ENCODE results near the gene TMEM163.

Gene TMEM163

DNA sequence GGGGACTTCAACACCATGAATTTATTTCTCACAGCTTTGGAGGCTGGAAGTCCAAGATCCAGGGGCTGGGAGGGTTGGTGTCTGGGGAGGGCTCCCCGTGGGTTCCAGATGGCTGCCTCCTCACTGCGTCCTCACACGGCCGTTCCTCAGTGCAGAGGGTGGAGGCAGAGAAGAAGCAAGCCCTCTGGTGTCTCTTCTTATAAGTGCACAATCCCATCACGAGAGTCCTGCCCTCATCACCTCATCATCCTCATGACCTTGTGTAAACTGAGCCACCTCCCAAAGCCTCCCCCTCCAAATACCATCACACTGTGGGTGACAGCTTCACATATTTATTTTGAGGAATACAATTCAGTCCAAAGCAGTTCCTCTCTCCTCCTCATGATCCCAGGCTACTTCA, 26.3 kb downstream of the TMEM163 start:
- TF ChIP-seq POLR2A (IDR thresholded peaks at IDR 0.05; ENCODE audit: low read depth, low read length): no peak
- DNase-seq (ENCODE audit: insufficient read length, low spot score): no peak
- no peak for FAIRE-seq

DNA sequence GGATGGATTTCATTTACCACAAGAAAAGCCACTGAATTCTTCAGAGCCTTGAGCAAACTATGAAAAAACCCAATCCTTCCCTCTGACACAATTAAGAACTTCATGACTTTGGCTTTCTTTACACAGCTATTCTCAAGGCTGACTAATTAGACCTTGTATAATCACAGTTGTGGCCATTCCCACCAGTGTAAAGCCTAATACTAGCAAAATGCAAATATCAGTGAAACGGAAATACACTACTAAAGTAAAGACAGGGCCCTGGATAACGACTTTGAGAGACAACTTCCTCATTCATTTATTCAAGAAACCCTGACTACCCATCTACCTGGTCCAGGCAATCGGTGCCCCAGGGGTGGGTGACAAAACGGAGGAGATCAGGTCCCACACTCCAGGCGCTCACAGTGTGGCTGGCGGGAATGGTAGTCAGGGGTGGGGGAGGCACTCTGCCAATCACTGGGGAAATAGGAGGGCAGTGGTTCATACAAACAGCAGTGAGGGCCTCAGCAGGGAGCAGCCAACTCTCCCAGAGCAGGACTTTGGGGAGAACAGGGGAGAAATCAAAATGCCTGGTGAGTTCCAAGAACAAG, 28.1 kb downstream of the TMEM163 start:
- DNase-seq (ENCODE audit: insufficient read length, low spot score): no peak
- FAIRE-seq: no peak
- TF ChIP-seq POLR2A (IDR thresholded peaks at IDR 0.05; ENCODE audit: low read depth, low read length): no peak

DNA sequence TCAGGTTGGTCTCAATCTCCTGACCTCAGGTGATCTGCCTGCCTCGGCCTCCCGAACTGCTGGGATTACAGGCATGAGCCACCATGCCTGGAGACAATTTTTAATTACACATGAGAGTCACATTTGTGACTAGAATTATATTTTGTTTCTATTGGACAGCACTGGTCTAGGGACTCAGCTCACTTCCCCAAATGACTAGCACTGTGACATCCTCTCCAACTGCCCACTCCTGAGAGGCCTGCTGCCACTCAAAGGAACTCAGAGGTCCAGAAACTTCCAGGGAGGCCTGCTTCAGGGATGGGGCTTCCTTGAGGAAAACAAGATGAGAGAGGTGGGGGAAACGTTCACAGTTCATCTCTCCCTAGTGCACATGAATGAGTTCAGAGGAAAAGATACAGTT, 29.5 kb downstream of the TMEM163 start:
- no peak for TF ChIP-seq POLR2A (IDR thresholded peaks at IDR 0.05; ENCODE audit: low read depth, low read length)
- DNase-seq (ENCODE audit: insufficient read length, low spot score) (no peak), FAIRE-seq (no peak)

DNA sequence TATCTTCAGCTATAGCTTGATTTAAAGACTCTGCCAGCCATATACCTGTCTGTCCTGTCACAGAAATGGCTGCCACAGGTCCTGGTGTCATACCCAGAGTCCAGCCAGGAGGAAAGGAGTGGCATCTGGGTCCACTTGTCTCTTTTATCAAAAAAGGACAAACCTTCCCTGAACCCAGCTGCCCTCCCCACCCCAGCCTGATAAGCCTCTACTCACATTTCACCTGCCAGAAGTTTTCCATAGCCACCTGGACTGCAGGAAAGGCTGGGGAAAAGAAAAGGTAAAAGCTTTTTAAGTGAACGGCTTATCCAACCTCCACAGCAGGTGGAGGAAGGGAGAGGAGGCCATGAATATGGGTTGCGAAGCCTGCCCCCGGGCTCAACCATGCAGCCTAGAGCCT, 32.8 kb downstream of the TMEM163 start:
- no peak for TF ChIP-seq POLR2A (IDR thresholded peaks at IDR 0.05; ENCODE audit: low read depth, low read length)
- DNase-seq (ENCODE audit: insufficient read length, low spot score) (no peak), FAIRE-seq (no peak)

DNA sequence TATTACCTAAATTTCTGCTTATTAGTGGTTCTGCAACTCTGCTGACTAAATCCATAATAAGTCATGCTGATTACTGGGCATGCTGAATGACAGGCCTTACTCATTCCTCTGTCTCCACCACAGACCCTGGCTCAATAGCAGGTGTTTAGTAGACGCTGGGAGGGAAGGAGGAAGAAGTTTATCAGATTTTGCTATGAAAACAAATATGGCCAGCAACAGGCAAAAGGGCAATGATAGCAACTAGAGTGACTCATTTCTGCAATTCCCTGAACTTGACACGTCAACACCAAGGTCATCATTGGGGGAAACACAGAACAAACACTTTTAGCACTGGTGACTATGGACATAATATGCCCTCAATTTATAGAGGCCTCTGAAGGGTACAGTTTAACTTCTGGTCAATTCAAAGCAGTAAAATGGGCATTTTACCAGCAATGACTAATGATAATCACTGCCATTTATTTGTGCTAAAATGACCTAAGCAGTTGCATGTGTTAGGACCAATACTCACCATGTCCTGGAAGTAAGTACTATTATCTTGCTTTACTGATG, 35.2 kb downstream of the TMEM163 start:
- TF ChIP-seq POLR2A (IDR thresholded peaks at IDR 0.05; ENCODE audit: low read depth, low read length): no peak
- FAIRE-seq: peak; percentile 88
- peak; percentile 42 for DNase-seq (ENCODE audit: insufficient read length, low spot score)

DNA sequence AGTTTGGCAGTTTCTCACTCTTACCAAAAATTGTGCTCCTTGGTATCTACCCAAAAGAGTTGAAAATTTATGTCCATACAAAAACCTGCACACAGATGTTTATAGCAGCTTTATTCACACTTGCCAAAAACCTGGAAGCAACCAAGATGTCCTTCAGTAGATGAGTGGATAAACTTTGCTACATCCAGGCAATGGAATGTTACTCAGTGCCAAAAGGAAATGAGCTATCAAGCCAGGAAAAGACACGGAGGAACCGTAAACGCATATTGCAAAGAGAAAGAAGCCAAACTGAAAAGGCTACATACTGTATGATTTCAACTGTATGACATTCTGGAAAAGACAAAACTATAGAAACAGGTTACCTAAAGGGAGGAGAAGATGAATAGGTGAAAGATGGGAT, 36.1 kb downstream of the TMEM163 start:
- TF ChIP-seq POLR2A (IDR thresholded peaks at IDR 0.05; ENCODE audit: low read depth, low read length): no peak
- no peak for DNase-seq (ENCODE audit: insufficient read length, low spot score)
- FAIRE-seq: peak; percentile 41

DNA sequence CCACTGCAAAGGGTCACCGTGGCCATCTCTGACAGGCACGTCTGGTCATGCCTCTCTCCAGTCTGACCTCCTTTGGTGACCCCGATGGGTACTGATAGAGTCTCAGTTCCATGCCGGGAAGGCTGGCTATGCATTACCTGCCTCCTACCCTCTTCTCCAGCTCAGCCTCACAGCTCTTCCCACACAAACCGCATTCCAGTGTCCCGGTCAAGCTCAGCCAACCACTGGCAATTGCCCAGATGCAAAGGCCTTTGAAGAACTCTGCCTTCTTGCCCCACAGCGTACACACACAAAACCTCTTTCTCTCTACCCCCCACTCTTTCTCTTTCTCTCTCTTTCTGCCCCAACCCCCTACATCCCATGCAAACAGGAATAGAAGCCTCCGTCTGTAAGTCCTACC, 37.6 kb downstream of the TMEM163 start:
- no peak for FAIRE-seq
- no peak for TF ChIP-seq POLR2A (IDR thresholded peaks at IDR 0.05; ENCODE audit: low read depth, low read length)
- DNase-seq (ENCODE audit: insufficient read length, low spot score): no peak

DNA sequence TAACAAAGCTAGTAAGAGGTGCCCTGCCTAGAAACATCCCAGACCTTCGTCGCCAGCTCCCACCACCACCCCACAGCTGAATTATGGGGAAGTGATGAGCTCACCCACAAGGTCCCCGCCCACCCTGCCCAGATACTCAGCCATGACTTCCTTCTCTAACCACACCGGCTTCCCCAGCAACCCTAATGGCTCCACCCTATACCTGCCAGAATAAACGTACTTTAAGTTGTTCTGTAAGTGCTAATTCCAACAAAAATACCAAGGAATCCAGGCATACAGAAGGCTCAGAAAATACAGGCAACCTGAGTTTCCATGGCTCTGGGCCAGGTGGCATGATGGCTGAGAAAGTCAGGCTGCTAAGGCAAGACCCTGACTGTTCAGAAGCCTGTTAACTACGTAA, 39.1 kb downstream of the TMEM163 start:
- DNase-seq (ENCODE audit: insufficient read length, low spot score) (no peak), FAIRE-seq (no peak)
- TF ChIP-seq POLR2A (IDR thresholded peaks at IDR 0.05; ENCODE audit: low read depth, low read length): no peak

- FAIRE-seq: no peak
- TF ChIP-seq POLR2A (IDR thresholded peaks at IDR 0.05; ENCODE audit: low read depth, low read length): no peak
Observed at GRCh38 chr2:134679294-134679693, 39.5 kb downstream of the TMEM163 start.

DNA sequence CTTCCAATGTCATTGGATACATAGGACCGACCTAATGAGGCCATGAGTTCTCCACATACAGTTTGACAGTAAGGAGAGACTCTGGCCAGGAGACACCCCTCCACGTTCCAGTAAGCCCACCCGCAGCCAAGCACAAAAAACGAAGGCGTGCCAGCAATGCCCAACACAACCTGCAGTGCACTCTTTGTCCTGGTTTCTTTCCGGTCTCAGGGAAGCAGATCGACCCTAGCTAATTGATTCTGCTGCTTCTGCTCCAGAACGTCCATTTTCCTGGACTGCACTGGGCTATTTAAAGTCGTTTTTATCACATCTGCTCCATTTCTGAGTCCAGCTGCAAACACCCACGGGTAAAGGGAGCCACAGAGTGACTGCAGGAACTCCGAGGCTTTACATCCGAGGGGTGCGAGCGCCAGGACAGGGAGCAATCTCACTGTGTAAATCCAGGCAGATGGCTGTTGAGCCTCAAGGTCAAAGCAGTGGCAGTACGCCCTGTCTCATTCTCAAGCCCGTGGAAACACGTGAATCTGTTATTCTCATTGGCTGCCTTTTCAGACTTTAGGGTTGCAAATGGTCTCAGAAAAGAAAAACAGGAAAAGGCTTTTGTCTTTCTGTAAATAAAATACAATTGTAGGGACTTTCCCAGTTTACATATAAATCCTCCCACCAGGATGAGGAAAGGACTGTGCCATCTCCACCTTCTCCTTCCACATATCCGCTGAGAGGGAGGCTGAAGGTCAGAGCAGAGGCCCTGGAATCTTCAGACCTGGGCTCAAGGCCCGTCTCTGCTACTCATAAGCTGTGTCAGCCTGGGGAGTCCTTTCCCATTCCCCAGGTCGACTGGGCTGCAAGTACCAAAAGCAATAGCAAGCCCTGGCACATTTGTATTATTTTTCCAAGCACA, 40.7 kb downstream of the TMEM163 start:
- FAIRE-seq: no peak
- DNase-seq (ENCODE audit: insufficient read length, low spot score): no peak

More at GRCh38 chr2:134679294-134679693, 39.5 kb downstream of the TMEM163 start:
- DNase-seq (ENCODE audit: insufficient read length, low spot score): no peak

DNA sequence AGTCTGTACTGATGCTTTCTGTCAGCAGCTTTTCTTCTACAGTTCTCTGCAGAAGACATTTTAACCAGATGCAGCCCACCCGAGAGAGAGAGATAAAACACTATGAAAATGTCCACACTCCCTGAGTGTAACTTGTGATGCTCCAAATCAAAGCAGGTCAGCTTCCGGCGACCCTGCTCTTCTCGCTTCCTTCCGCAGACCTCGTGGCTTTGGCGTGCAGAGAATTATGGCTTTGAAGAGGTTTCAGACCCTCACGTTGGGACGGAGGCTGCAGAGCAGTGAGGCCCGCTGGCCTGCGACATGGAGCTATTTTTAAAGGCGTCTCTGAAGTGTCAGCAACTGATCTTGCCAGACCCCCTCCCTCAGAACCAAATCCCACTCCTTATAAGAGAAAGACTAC, 41.8 kb downstream of the TMEM163 start:
- FAIRE-seq (no peak), DNase-seq (ENCODE audit: insufficient read length, low spot score) (no peak)
- no peak for TF ChIP-seq POLR2A (IDR thresholded peaks at IDR 0.05; ENCODE audit: low read depth, low read length)

More for the DNA sequence above, 40.7 kb downstream of the TMEM163 start:
- TF ChIP-seq POLR2A (IDR thresholded peaks at IDR 0.05; ENCODE audit: low read depth, low read length): no peak

DNA sequence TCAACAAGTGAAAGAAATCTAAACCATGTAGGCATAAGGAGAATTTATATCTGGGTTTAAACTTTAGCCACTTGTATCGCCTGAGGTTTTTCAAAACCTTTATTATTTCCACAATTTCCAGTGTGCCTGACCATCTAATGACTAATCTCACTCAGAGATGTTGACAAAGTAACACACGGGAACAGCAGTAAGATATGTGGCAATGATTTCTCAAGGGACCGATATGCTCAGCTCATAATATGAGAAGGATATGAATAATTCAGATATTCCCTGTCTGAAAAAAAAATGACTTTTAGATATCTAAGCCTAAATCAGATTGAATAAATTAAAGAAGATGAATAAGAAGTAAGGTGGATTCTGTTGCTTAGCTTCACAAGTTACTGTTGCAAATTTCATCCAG, 43.5 kb downstream of the TMEM163 start:
- DNase-seq (ENCODE audit: insufficient read length, low spot score) (no peak), FAIRE-seq (no peak)
- no peak for TF ChIP-seq POLR2A (IDR thresholded peaks at IDR 0.05; ENCODE audit: low read depth, low read length)

DNA sequence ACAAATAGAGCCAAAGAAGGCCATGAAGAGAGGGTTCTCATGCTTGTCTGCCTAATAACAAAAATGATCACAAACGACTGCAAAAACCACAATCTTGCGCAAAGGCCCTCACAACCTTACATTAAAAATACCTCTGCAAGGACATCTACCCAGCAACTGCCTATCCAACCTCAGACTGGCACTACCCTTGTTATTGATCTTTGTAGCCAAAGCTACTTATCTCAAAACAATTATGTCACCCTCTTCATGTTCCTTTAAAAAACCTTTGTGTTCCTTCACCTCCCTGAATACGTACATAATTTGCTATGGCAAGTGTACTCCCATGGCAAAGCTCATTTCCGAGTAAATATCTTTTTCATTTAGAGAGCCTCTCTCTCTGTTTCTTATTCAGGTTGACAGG, 44.1 kb downstream of the TMEM163 start:
- no peak for FAIRE-seq
- no peak for DNase-seq (ENCODE audit: insufficient read length, low spot score)
- no peak for TF ChIP-seq POLR2A (IDR thresholded peaks at IDR 0.05; ENCODE audit: low read depth, low read length)

- no peak for TF ChIP-seq POLR2A (IDR thresholded peaks at IDR 0.05; ENCODE audit: low read depth, low read length)
- FAIRE-seq (no peak), DNase-seq (ENCODE audit: insufficient read length, low spot score) (no peak)
Observed at GRCh38 chr2:134671513-134671912, 47.3 kb downstream of the TMEM163 start.

GRCh38 chr2:134670955-134671354, 47.8 kb downstream of the TMEM163 start:
- FAIRE-seq (no peak), DNase-seq (ENCODE audit: insufficient read length, low spot score) (no peak)
- TF ChIP-seq POLR2A (IDR thresholded peaks at IDR 0.05; ENCODE audit: low read depth, low read length): no peak
